Activated B cell treated with CpG ODN at 0.5 μM for 24 hours (primary cell): ENCODE data around the gene COL9A2. TPM values are rescaled to one million over a fixed set of nuclear protein-coding genes. Genes with fewer than 3 reads are reported as not detected.

Experiments used
- ATAC-seq: fragments of 200-7000 bp; cut with Tn5 transposase; one replicate; pipeline ENCODE4 v1.10.0; 2021; ENCODE audit warnings: low read depth, mild to moderate bottlenecking, moderate library complexity
- CTCF ChIA-PET: fragments of 350-600 bp; sonication (Branson Sonifier 250); formaldehyde crosslinking; loops from one replicate; lab custom pipeline; 2021; ENCODE audit warnings: antibody characterized with exemption; lab: Charles Lee
- POLR2A ChIA-PET: fragments of 350-600 bp; sonication (Branson Sonifier 250); formaldehyde crosslinking; loops from one replicate; lab custom pipeline; 2021; ENCODE audit warnings: antibody characterized with exemption; lab: Charles Lee
- DNase-seq: peaks from one replicate; pipeline ENCODE4 v3.0.0; 2022
- H3K27ac Mint-ChIP-seq: one replicate; pipeline ENCODE4 v1.8.0; 2020; ENCODE audit warnings: mixed read lengths
- H3K27me3 Mint-ChIP-seq: one replicate; pipeline ENCODE4 v1.8.0; 2021; ENCODE audit warnings: mixed read lengths
- H3K36me3 Mint-ChIP-seq: one replicate; pipeline ENCODE4 v1.8.0; 2021; ENCODE audit warnings: low read depth, mixed read lengths
- H3K4me1 Mint-ChIP-seq: one replicate; pipeline ENCODE4 v1.8.0; 2021; ENCODE audit warnings: mixed read lengths
- H3K4me3 Mint-ChIP-seq: one replicate; pipeline ENCODE4 v1.8.0; 2020; ENCODE audit warnings: mild to moderate bottlenecking, mixed read lengths
- H3K9me3 Mint-ChIP-seq: one replicate; pipeline ENCODE4 v1.8.0; 2020; ENCODE audit warnings: mixed read lengths
- intact Hi-C: fragments of 100-400 bp; cut with micrococcal nuclease; formaldehyde crosslinking; loops from one replicate; pipeline ENCODE4 v1.15.1; 2024
- total RNA-seq: library from RNA; stranded (reverse); gene quantifications from 2 replicates; pipeline ENCODE4 v1.2.3, GENCODE V29; 2022
- TF ChIP-seq, protein P1 (sequence below): fragments of 200-600 bp; IDR thresholded peaks from one replicate; pipeline ENCODE4 v1.8.0; 2022; ENCODE audit warnings: antibody characterized with exemption, mild to moderate bottlenecking

The COL9A2 gene
- total RNA-seq, 1 donor from 2014 or later: 5.7 TPM

DNA sequence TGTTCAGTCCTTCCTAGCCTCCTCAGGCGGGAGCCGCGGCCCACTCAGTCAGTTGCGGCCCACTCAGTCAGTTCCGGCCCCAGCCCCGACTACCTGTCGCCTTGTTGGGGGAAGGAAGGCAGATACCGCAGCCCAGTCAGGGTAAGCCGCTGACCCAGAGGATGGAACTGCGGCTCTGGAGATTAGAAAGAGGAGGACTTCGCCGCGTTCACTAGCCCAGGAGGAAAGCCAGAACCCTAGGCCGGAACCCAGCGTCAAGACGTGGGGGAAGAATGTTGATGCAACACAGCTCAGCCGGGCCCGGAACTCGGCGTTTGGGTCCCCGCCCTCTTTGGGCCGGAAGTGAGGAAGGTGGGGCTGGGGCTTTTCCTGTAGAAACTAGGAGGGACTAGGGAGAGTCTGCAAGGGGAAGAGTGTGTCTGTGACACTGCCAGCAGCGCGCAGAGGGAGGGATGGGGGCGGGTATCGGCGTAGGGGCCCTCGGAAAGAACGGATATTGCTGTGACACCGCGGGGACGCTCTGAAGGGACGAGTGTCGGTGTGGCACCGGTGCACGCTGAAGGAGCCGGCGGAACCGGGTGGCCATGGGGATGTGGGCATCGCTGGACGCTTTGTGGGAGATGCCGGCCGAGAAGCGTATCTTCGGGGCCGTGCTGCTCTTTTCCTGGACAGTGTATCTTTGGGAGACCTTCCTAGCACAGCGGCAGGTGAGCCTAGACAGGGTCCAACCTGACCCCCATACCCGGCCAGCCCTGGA is 59.2 kb downstream of the COL9A2 start, which contains the start of gene ZMPSTE24:
ZMPSTE24 (plus strand) TSS at position 549 of the 757 bp plus-strand sequence; CDS start at position 585, 36 bp downstream.
- TF ChIP-seq, protein P1, sequence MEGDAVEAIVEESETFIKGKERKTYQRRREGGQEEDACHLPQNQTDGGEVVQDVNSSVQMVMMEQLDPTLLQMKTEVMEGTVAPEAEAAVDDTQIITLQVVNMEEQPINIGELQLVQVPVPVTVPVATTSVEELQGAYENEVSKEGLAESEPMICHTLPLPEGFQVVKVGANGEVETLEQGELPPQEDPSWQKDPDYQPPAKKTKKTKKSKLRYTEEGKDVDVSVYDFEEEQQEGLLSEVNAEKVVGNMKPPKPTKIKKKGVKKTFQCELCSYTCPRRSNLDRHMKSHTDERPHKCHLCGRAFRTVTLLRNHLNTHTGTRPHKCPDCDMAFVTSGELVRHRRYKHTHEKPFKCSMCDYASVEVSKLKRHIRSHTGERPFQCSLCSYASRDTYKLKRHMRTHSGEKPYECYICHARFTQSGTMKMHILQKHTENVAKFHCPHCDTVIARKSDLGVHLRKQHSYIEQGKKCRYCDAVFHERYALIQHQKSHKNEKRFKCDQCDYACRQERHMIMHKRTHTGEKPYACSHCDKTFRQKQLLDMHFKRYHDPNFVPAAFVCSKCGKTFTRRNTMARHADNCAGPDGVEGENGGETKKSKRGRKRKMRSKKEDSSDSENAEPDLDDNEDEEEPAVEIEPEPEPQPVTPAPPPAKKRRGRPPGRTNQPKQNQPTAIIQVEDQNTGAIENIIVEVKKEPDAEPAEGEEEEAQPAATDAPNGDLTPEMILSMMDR: no peak
- Mint-ChIP-seq H3K27me3 (no peaks in the 10 kb centered on the region), H3K4me1 (peaks cover 38% of the 10 kb centered on the region), H3K9me3 (no peaks in the 10 kb centered on the region), H3K27ac (peak within 1 kb of the TSS; percentile 99), H3K36me3 (peaks cover 37% of the 10 kb centered on the region), H3K4me3 (peak within 1 kb of the TSS; percentile 96)
- peak; percentile 89 for DNase-seq
- intact Hi-C loops: loop anchor here (1.0 to 5.0 kb wide), 12 partner anchors 17 to 433 kb away; partner anchors contain the start of genes CAP1, NFYC, PPT1 and RLF
- ChIA-PET CTCF (interaction anchor here (1.8 kb wide), 1 partner anchor 147 kb away, joined by 4 read pairs; no protein-coding TSS in a partner anchor), POLR2A (interaction anchor here (0.6 to 2.8 kb wide), 22 partner anchors 12 to 434 kb away, joined by 3 to 26 read pairs (median 5); partner anchors contain the start of genes CAP1, NFYC, RLF and SMAP2)
- ATAC-seq: peak; percentile 95

DNA sequence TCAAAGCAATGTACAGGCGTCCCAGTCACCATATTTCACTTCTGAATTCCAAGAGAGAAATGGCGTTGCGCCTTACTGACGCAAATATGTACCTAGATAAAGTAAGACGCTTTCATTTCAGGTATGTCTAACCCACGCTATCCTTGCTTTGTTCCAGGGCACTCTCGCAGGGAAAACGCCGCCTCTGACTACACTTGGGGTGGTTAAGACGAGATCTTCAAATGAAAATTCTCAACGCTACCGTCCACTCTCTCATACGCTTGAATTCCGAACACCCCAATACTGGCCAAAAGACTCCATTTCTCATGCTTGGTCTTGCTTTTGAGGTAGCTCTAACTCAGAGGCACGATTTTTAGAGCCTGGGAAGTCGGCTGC is 59.8 kb downstream of the COL9A2 start:
- Mint-ChIP-seq H3K27ac (peak overlapping the region; percentile 99), H3K4me1 (peaks cover 35% of the 10 kb centered on the region), H3K27me3 (no peaks in the 10 kb centered on the region), H3K4me3 (peak overlapping the region; percentile 96), H3K36me3 (peaks cover 33% of the 10 kb centered on the region), H3K9me3 (no peaks in the 10 kb centered on the region)
- POLR2A ChIA-PET: interaction anchor here (0.6 to 2.8 kb wide), 21 partner anchors 12 to 434 kb away, joined by 3 to 26 read pairs (median 5); partner anchors contain the start of genes NFYC, RLF, SMAP2 and ZFP69
- DNase-seq: no peak
- TF ChIP-seq, protein P1: no peak
- intact Hi-C loops: loop anchor here (5.0 kb wide), 1 partner anchor 145 kb away; no protein-coding TSS in a partner anchor
- ATAC-seq: no peak
- CTCF ChIA-PET: interaction anchor here (1.8 kb wide), 1 partner anchor 147 kb away, joined by 4 read pairs; no protein-coding TSS in a partner anchor

DNA sequence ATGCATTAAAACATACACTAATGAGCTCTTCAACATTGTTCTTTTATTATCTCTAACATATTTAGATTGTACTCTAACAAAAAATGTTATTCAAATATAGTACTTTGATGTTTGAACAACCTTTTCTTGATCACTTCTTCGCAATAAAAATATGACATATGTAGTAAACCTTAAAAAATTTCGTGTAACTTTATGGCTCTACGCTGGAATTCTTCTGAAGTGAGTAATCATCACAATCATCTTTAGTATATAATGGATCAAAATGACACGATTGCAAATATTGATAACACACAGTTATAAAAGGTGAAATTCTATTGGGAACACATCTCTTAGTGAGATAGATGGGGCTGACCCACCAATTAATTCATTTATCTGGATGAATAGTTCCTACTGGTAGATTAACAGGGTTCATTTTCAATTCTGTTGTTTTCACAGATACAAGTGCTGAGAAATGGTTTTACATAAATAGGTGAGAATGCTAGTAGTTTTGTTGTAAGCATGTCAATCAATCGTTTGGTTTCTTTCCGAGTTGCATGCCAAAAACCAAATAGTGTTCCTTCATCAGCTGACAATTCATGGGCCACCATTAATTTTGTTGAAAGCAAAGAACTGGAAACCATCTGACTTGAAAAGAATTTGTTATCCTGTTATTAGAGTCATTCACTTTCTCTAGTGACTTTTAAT is 60.5 kb downstream of the COL9A2 start:
- Mint-ChIP-seq H3K4me1 (peaks cover 34% of the 10 kb centered on the region), H3K4me3 (peak overlapping the region; percentile 96), H3K27ac (peak overlapping the region; percentile 46), H3K36me3 (peaks cover 25% of the 10 kb centered on the region), H3K9me3 (no peaks in the 10 kb centered on the region), H3K27me3 (no peaks in the 10 kb centered on the region)
- ChIA-PET POLR2A (interaction anchor here (0.6 to 2.8 kb wide), 8 partner anchors 14 to 216 kb away, joined by 3 to 26 read pairs (median 5); partner anchors contain the start of gene CAP1), CTCF (interaction anchor here (1.4 to 1.8 kb wide), 2 partner anchors 82 to 148 kb away, joined by 4 read pairs; no protein-coding TSS in a partner anchor)
- TF ChIP-seq, protein P1: no peak
- DNase-seq (no peak), ATAC-seq (no peak)
- intact Hi-C loops: loop anchor here (5.0 kb wide), 1 partner anchor 146 kb away; no protein-coding TSS in a partner anchor

DNA sequence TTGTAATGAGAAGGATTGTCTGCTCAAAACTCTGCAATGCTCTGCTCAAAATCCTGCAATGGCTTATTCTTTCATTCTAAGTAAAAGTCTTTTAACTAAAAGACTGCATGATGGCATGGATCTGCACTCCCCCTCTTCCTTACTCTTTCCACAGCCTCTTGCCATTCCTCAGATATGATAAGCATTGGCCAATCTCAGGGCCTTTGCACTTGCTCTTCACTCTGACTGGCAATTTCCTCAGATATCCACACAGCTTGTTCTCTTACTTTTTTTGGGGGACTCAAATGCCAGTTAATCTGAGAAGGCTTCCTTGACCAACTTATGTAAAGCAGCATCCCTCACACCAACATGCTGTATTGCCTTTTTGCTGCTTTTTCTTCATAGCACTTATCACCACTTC is 61.9 kb downstream of the COL9A2 start:
- H3K36me3 Mint-ChIP-seq: peaks cover 12% of the 10 kb centered on the region
- DNase-seq (no peak), ATAC-seq (no peak)
- peaks cover 30% of the 10 kb centered on the region for H3K4me1 Mint-ChIP-seq
- no peaks in the 10 kb centered on the region for H3K27me3 Mint-ChIP-seq
- intact Hi-C loops: loop anchor here (5.0 kb wide), 1 partner anchor 147 kb away; no protein-coding TSS in a partner anchor
- POLR2A ChIA-PET: no interaction called here
- H3K9me3 Mint-ChIP-seq: no peaks in the 10 kb centered on the region
- no peak overlapping the region for H3K4me3 Mint-ChIP-seq
- CTCF ChIA-PET: no interaction called here
- TF ChIP-seq, protein P1: no peak
- H3K27ac Mint-ChIP-seq: no peak overlapping the region
